Measurements from ENCODE around the gene CDK14. TPM values are rescaled to one million over a fixed set of nuclear protein-coding genes. Genes with fewer than 3 reads are reported as not detected.

CDK14 gene
- total RNA-seq, 1 donor = 39.1 TPM

DNA sequence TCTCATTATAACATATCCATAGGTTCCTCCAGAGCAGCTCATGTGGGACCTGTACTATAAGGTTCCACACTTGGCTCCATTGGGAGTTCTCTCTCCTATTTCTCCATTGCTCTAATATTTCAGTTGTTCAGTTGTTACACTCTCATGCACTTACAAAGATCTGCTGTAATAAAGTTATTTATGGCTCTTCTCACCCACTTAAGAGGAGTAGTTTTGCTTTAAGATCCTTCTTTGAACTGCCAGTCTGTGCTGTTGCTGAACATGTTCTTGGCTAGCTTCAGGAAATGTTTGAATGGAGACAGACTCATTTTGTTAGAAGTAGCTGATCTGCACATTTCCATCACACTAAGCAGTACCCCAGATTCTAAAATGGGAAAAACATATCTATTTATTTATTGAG lies 250.1 kb downstream of the CDK14 start:
- TF ChIP-seq, protein P1, sequence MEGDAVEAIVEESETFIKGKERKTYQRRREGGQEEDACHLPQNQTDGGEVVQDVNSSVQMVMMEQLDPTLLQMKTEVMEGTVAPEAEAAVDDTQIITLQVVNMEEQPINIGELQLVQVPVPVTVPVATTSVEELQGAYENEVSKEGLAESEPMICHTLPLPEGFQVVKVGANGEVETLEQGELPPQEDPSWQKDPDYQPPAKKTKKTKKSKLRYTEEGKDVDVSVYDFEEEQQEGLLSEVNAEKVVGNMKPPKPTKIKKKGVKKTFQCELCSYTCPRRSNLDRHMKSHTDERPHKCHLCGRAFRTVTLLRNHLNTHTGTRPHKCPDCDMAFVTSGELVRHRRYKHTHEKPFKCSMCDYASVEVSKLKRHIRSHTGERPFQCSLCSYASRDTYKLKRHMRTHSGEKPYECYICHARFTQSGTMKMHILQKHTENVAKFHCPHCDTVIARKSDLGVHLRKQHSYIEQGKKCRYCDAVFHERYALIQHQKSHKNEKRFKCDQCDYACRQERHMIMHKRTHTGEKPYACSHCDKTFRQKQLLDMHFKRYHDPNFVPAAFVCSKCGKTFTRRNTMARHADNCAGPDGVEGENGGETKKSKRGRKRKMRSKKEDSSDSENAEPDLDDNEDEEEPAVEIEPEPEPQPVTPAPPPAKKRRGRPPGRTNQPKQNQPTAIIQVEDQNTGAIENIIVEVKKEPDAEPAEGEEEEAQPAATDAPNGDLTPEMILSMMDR (IDR thresholded peaks at IDR 0.05; ENCODE audit: extremely low read depth, low read depth, low read length) = no peak
- no peaks in the 10 kb centered on the region for H3K4me1 ChIP-seq (ENCODE audit: insufficient read depth, low read length)
- no peaks in the 10 kb centered on the region for H3K9me3 ChIP-seq (ENCODE audit: low read depth, low read length)
- no peak overlapping the region for H2AFZ ChIP-seq (ENCODE audit: low read length)
- H4K20me1 ChIP-seq (ENCODE audit: insufficient read depth, low read length) = peaks cover 3% of the 10 kb centered on the region
- peaks cover 18% of the 10 kb centered on the region for H3K79me2 ChIP-seq (ENCODE audit: insufficient read depth, low read length)
- H3K4me2 ChIP-seq (ENCODE audit: insufficient read depth, low read length) = no peak overlapping the region
- H3K27ac ChIP-seq (ENCODE audit: low read depth, low read length) = no peak overlapping the region
- no peaks in the 10 kb centered on the region for H3K36me3 ChIP-seq (ENCODE audit: insufficient read depth, low read length)
- no peak overlapping the region for H3K4me3 ChIP-seq (ENCODE audit: insufficient read depth, low read length)
- no peaks in the 10 kb centered on the region for H3K27me3 ChIP-seq (ENCODE audit: insufficient read depth, low read length)
- DNase-seq (ENCODE audit: insufficient read length, low spot score, missing footprints) = no peak

DNA sequence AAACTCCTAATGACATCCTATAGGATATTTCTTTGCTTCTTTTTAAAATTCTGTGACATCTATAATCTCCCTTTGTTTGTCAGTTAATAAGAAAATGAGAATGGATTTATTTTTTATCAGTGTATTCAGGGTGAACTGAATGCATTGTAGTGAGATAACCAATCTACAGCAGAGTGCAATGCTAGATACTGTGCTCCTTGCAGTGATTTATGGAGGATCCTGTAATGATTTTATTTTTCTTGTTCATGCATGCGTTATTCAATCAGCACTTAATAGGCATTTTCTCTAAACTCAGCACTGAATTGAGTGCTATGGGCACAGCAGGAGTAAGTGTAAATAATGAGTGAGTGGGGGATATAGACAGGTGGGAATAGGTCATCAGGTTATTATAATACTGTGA lies 253.9 kb downstream of the CDK14 start:
- H3K4me1 ChIP-seq (ENCODE audit: insufficient read depth, low read length) = no peaks in the 10 kb centered on the region
- peaks cover 3% of the 10 kb centered on the region for H4K20me1 ChIP-seq (ENCODE audit: insufficient read depth, low read length)
- H3K4me3 ChIP-seq (ENCODE audit: insufficient read depth, low read length) = no peak overlapping the region
- no peaks in the 10 kb centered on the region for H3K27me3 ChIP-seq (ENCODE audit: insufficient read depth, low read length)
- DNase-seq (ENCODE audit: insufficient read length, low spot score, missing footprints) = no peak
- TF ChIP-seq, protein P1 (IDR thresholded peaks at IDR 0.05; ENCODE audit: extremely low read depth, low read depth, low read length) = no peak
- no peaks in the 10 kb centered on the region for H3K36me3 ChIP-seq (ENCODE audit: insufficient read depth, low read length)
- peaks cover 30% of the 10 kb centered on the region for H3K79me2 ChIP-seq (ENCODE audit: insufficient read depth, low read length)
- H3K4me2 ChIP-seq (ENCODE audit: insufficient read depth, low read length) = no peak overlapping the region
- H3K9me3 ChIP-seq (ENCODE audit: low read depth, low read length) = no peaks in the 10 kb centered on the region
- no peak overlapping the region for H3K27ac ChIP-seq (ENCODE audit: low read depth, low read length)
- no peak overlapping the region for H2AFZ ChIP-seq (ENCODE audit: low read length)

DNA sequence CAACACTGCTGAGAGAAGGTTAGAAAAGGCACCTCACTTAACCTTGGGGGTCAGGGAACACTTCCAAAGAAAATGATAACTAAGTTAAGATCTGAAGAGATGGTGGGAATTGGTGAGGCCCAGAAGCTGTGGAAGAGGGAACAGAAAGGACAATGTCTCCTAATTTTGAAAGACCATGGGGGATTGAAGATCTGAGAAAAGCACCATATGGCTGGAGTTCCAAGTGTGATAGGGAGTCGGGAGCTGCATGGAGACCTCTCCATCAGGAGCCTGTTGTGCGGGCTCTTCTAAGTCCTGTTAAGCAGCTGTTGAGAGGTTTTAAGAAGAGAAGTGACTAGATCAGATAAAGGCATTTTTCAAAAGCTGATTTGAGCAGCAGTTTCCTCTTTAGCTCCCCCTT lies 254.3 kb downstream of the CDK14 start:
- TF ChIP-seq, protein P1 (IDR thresholded peaks at IDR 0.05; ENCODE audit: extremely low read depth, low read depth, low read length) = no peak
- no peaks in the 10 kb centered on the region for H3K9me3 ChIP-seq (ENCODE audit: low read depth, low read length)
- peaks cover 3% of the 10 kb centered on the region for H4K20me1 ChIP-seq (ENCODE audit: insufficient read depth, low read length)
- no peak overlapping the region for H2AFZ ChIP-seq (ENCODE audit: low read length)
- H3K4me1 ChIP-seq (ENCODE audit: insufficient read depth, low read length) = no peaks in the 10 kb centered on the region
- H3K27me3 ChIP-seq (ENCODE audit: insufficient read depth, low read length) = no peaks in the 10 kb centered on the region
- no peak overlapping the region for H3K4me2 ChIP-seq (ENCODE audit: insufficient read depth, low read length)
- H3K36me3 ChIP-seq (ENCODE audit: insufficient read depth, low read length) = no peaks in the 10 kb centered on the region
- H3K4me3 ChIP-seq (ENCODE audit: insufficient read depth, low read length) = no peak overlapping the region
- DNase-seq (ENCODE audit: insufficient read length, low spot score, missing footprints) = peak; percentile 19
- H3K27ac ChIP-seq (ENCODE audit: low read depth, low read length) = no peak overlapping the region
- H3K79me2 ChIP-seq (ENCODE audit: insufficient read depth, low read length) = peaks cover 30% of the 10 kb centered on the region

DNA sequence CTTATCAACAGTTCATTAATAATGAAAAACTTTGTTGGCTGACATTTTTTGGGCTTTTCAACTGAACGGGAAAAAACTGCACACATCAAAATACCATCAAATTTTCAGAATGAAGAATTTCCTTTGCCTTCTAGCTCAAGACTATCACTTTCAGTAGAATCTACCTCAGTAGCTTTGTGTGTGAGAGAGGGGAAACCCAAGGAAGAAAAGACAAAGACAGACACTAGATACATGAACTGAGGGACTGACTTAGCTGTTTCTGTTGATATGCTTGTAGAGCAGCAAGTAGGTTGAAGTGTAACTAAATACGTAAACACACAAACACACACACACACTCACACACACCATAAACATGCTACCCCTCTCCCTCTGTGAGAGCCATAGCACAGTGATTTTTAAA lies 257.1 kb downstream of the CDK14 start:
- H3K9me3 ChIP-seq (ENCODE audit: low read depth, low read length) = no peaks in the 10 kb centered on the region
- no peaks in the 10 kb centered on the region for H3K4me1 ChIP-seq (ENCODE audit: insufficient read depth, low read length)
- no peaks in the 10 kb centered on the region for H3K27me3 ChIP-seq (ENCODE audit: insufficient read depth, low read length)
- TF ChIP-seq, protein P1 (IDR thresholded peaks at IDR 0.05; ENCODE audit: extremely low read depth, low read depth, low read length) = no peak
- no peak for DNase-seq (ENCODE audit: insufficient read length, low spot score, missing footprints)
- H3K36me3 ChIP-seq (ENCODE audit: insufficient read depth, low read length) = no peaks in the 10 kb centered on the region
- H4K20me1 ChIP-seq (ENCODE audit: insufficient read depth, low read length) = peaks cover 3% of the 10 kb centered on the region
- no peak overlapping the region for H3K27ac ChIP-seq (ENCODE audit: low read depth, low read length)
- no peak overlapping the region for H3K4me3 ChIP-seq (ENCODE audit: insufficient read depth, low read length)
- H2AFZ ChIP-seq (ENCODE audit: low read length) = no peak overlapping the region
- no peak overlapping the region for H3K4me2 ChIP-seq (ENCODE audit: insufficient read depth, low read length)
- H3K79me2 ChIP-seq (ENCODE audit: insufficient read depth, low read length) = peaks cover 23% of the 10 kb centered on the region
